HCT116 (cell line): ENCODE results near the gene NEURL1. TPM values are rescaled to one million over a fixed set of nuclear protein-coding genes. Genes with fewer than 3 reads are reported as not detected.

Experiments used
- ATAC-seq: fragments of 200-7000 bp; cut with Tn5 transposase; 2 replicates; pipeline ENCODE4 v1.9.1; 2020; ENCODE audit warnings: mild to moderate bottlenecking, moderate library complexity
- BruUV-seq: library from RNA; stranded (reverse); fragments of 400-500 nt; replicated peaks from 2 replicates; lab custom pipeline; 2021; lab: Mats Ljungman, UMichigan
- CTCF ChIA-PET: fragments of 300-600 bp; sonication (Branson Sonifier 250); formaldehyde crosslinking; loops from one replicate; lab custom pipeline; 2021; ENCODE audit warnings: antibody characterized with exemption; lab: Charles Lee
- POLR2A ChIA-PET: fragments of 300-600, 350-600 bp; sonication (Branson Sonifier 250); formaldehyde crosslinking; loops from one replicate; lab custom pipeline; 2021; ENCODE audit warnings: antibody characterized with exemption; lab: Charles Lee
- RAD21 ChIA-PET, 2 experiments: fragments of 300-600 bp; sonication (Branson Sonifier 250); formaldehyde crosslinking; loops; one replicate each; lab custom pipeline; 2023; ENCODE audit warnings: low total read pairs in 2 of 2; ENCODE audit not compliant: uncharacterized antibody in 2 of 2, unreplicated experiment in 2 of 2, low non-redundant PET in 1 of 2; lab: Charles Lee
- DNase-seq: peaks from one replicate; pipeline ENCODE4 v3.0.0-alpha.2; 2010; ENCODE audit warnings: low read depth, low spot score
- H2AFZ ChIP-seq: fragments of 200-600 bp; shearing (Covaris generic), sonication (generic); 2 replicates; pipeline ENCODE4 v1.6.1; 2017; ENCODE audit warnings: low read depth, mixed run types, mixed read lengths, antibody characterized with exemption, low read length; ENCODE audit not compliant: poor library complexity, severe bottlenecking
- H3K27ac ChIP-seq: 2 replicates; pipeline ENCODE4 v1.5.1; 2012; ENCODE audit warnings: low read depth, low read length
- H3K27me3 ChIP-seq: fragments of 200-600 bp; sonication (generic); 2 replicates; pipeline ENCODE4 v1.6.1; 2016; ENCODE audit warnings: mixed run types, low read length, mixed read lengths; ENCODE audit not compliant: insufficient read depth
- H3K36me3 ChIP-seq, 2 experiments: fragments of 200-500 bp in 1 of 2; fragments of 200-600 bp in 1 of 2; sonication (Bioruptor generic) in 1 of 2; sonication (generic) in 1 of 2; 2 replicates each; pipeline versions ENCODE4 v1.5.1 to v1.6.1; 2014 to 2016; ENCODE audit warnings: low read length in 2 of 2, inconsistent platforms in 1 of 2, mixed read lengths in 1 of 2, mixed run types in 1 of 2; ENCODE audit not compliant: insufficient read depth in 2 of 2, control insufficient read depth in 1 of 2
- H3K4me1 ChIP-seq, 2 experiments: fragments of 200-600 bp in 1 of 2; sonication (generic) in 1 of 2; 2 replicates each; pipeline versions ENCODE4 v1.5.1 to v1.6.1; 2012 to 2017; ENCODE audit warnings: low read length in 2 of 2, inconsistent platforms in 1 of 2, mild to moderate bottlenecking in 1 of 2, mixed read lengths in 1 of 2, mixed run types in 1 of 2, moderate library complexity in 1 of 2; ENCODE audit not compliant: insufficient read depth in 2 of 2, control insufficient read depth in 1 of 2
- H3K4me2 ChIP-seq: fragments of 200-600 bp; sonication (generic); 2 replicates; pipeline ENCODE4 v1.6.1; 2017; ENCODE audit warnings: mixed run types, low read length, mixed read lengths
- H3K4me3 ChIP-seq, 2 experiments: fragments of 200-600 bp in 1 of 2; sonication (generic) in 1 of 2; replicated peaks in 1 of 2; 2 replicates each; pipeline ENCODE4 v1.5.1; 2011 to 2016; ENCODE audit warnings: low read length in 2 of 2, control low read depth in 1 of 2, low read depth in 1 of 2, mild to moderate bottlenecking in 1 of 2, mixed read lengths in 1 of 2, mixed run types in 1 of 2
- H3K79me2 ChIP-seq: fragments of 200-600 bp; sonication (generic); 2 replicates; pipeline ENCODE4 v1.6.1; 2017; ENCODE audit warnings: mild to moderate bottlenecking, mixed run types, low read length, moderate library complexity, mixed read lengths; ENCODE audit not compliant: insufficient read depth
- H3K9ac ChIP-seq: fragments of 200-600 bp; sonication (generic); 2 replicates; pipeline ENCODE4 v1.6.1; 2016; ENCODE audit warnings: low read length, mixed read lengths
- H3K9me2 ChIP-seq: fragments of 200-600 bp; sonication (generic), shearing (Covaris generic); 2 replicates; pipeline ENCODE4 v1.6.1; 2017; ENCODE audit warnings: mixed run types, mild to moderate bottlenecking, moderate library complexity; ENCODE audit not compliant: insufficient read depth
- H3K9me3 ChIP-seq, 2 experiments: fragments of 200-500 bp in 1 of 2; fragments of 200-600 bp in 1 of 2; sonication (Bioruptor generic) in 1 of 2; sonication (generic) in 1 of 2; 2 replicates each; pipeline ENCODE4 v1.6.1; 2014 to 2017; ENCODE audit warnings: low read length in 2 of 2, mixed read lengths in 2 of 2, inconsistent platforms in 1 of 2, low read depth in 1 of 2, mild to moderate bottlenecking in 1 of 2, mixed run types in 1 of 2, moderate library complexity in 1 of 2; ENCODE audit not compliant: control insufficient read depth in 1 of 2, insufficient read depth in 1 of 2
- H4K20me1 ChIP-seq: fragments of 200-600 bp; sonication (generic), shearing (Covaris generic); 2 replicates; pipeline ENCODE4 v1.6.1; 2017; ENCODE audit warnings: mixed run types, mild to moderate bottlenecking, moderate library complexity; ENCODE audit not compliant: insufficient read depth
- CBX3 ChIP-seq: IDR thresholded peaks from 2 replicates; pipeline ENCODE4 v1.6.1; 2012; ENCODE audit warnings: low read depth
- CEBPB ChIP-seq: IDR thresholded peaks from 2 replicates; pipeline ENCODE4 v1.6.1; 2012; ENCODE audit warnings: low read depth
- EZH2 ChIP-seq: fragments of 200-600 bp; sonication (generic); IDR thresholded peaks from 2 replicates; pipeline ENCODE4 v1.6.1; 2017; ENCODE audit warnings: antibody characterized with exemption, mixed run types
- POLR2A ChIP-seq: IDR thresholded peaks from 2 replicates; pipeline ENCODE4 v1.7.0; 2011; ENCODE audit warnings: borderline replicate concordance; ENCODE audit not compliant: insufficient read depth, insufficient read length; ENCODE audit errors: extremely low read depth
- RAD21 ChIP-seq: IDR thresholded peaks from 2 replicates; pipeline ENCODE4 v1.6.1; 2012; ENCODE audit warnings: low read depth, mild to moderate bottlenecking
- SIN3A ChIP-seq: IDR thresholded peaks from 2 replicates; pipeline ENCODE4 v1.6.1; 2012; ENCODE audit warnings: low read depth
- SP1 ChIP-seq: IDR thresholded peaks from 2 replicates; pipeline ENCODE4 v1.6.1; 2012; ENCODE audit warnings: low read depth
- TCF7L2 ChIP-seq: IDR thresholded peaks from 2 replicates; pipeline ENCODE4 v1.7.0; 2011; ENCODE audit warnings: borderline replicate concordance, inconsistent platforms; ENCODE audit not compliant: insufficient read depth, insufficient read length; ENCODE audit errors: extremely low read depth
- ZFX ChIP-seq: fragments of 450-650 bp; IDR thresholded peaks from 2 replicates; pipeline ENCODE4 v1.6.1; 2017
- ZNF274 ChIP-seq: fragments of 200-500 bp; sonication (Bioruptor generic); IDR thresholded peaks from 2 replicates; pipeline ENCODE4 v1.6.1; 2014; ENCODE audit warnings: mild to moderate bottlenecking, low read depth, low read length, inconsistent platforms
- intact Hi-C: fragments of 100-400 bp; cut with micrococcal nuclease; formaldehyde crosslinking; loops from 2 replicates; pipeline ENCODE4 v1.10.0; 2022
- total RNA-seq: library from RNA; stranded (reverse); gene quantifications from one replicate; pipeline ENCODE4 v1.2.1, GENCODE V29; 2021; ENCODE audit not compliant: unreplicated experiment
- TF ChIP-seq, protein P1 (sequence below), 3 experiments: fragments of 200-600 bp in 1 of 3; sonication (generic) in 1 of 3; IDR thresholded peaks in 2 of 3; conservative IDR thresholded peaks in 1 of 3; 2 replicates each; pipeline ENCODE4 v1.5.1; 2012 to 2017; ENCODE audit warnings: low read depth in 2 of 3, low read length in 2 of 3, antibody characterized with exemption in 1 of 3, borderline replicate concordance in 1 of 3, control low read depth in 1 of 3, mild to moderate bottlenecking in 1 of 3, mixed read lengths in 1 of 3, mixed run types in 1 of 3, moderate library complexity in 1 of 3; ENCODE audit not compliant: insufficient read depth in 1 of 3
- TF ChIP-seq, protein P2 (sequence below): IDR thresholded peaks from 2 replicates; pipeline ENCODE4 v1.6.1; 2012; ENCODE audit warnings: low read depth
- TF ChIP-seq, protein P3 (sequence below): IDR thresholded peaks from 2 replicates; pipeline ENCODE4 v1.6.1; 2012

The NEURL1 gene
- total RNA-seq, 1 experiment from 2014 or later = 1.4 TPM

DNA sequence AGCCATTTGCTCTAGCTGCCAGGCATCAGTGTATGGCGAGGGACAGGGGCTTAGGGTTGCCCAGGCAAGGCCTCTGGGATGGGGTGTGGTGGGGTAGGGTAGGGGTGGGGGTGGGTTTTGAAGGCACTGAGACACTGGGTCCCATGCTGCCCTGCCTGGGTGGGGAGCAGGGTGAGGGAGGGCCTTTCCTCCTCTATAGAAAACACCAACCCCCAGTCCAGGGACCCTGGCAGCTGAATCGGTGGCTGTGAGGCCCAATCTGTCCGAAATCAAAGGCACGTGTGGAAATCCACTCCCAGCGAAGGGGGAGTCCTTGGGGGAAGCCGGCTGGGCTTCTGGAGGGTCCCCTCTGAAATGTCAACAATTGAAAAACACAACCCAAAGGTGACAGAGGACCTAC is 106.4 kb downstream of the NEURL1 start:
- no peak overlapping the region for H3K9ac ChIP-seq
- BruUV-seq = no TSS peak
- H3K36me3 ChIP-seq = no peaks in the 10 kb centered on the region
- ChIA-PET POLR2A (no interaction called here), CTCF (interaction anchor here (0.9 to 3.6 kb wide), 3 partner anchors 87 to 113 kb away, joined by 3 to 41 read pairs (median 9); no protein-coding TSS in a partner anchor), RAD21 (no interaction called here)
- H3K27me3 ChIP-seq = no peaks in the 10 kb centered on the region
- intact Hi-C loops = loop anchor here (1.0 to 2.0 kb wide), 3 partner anchors 86 to 285 kb away; no protein-coding TSS in a partner anchor
- no peak overlapping the region for H2AFZ ChIP-seq
- TF ChIP-seq, protein P1, sequence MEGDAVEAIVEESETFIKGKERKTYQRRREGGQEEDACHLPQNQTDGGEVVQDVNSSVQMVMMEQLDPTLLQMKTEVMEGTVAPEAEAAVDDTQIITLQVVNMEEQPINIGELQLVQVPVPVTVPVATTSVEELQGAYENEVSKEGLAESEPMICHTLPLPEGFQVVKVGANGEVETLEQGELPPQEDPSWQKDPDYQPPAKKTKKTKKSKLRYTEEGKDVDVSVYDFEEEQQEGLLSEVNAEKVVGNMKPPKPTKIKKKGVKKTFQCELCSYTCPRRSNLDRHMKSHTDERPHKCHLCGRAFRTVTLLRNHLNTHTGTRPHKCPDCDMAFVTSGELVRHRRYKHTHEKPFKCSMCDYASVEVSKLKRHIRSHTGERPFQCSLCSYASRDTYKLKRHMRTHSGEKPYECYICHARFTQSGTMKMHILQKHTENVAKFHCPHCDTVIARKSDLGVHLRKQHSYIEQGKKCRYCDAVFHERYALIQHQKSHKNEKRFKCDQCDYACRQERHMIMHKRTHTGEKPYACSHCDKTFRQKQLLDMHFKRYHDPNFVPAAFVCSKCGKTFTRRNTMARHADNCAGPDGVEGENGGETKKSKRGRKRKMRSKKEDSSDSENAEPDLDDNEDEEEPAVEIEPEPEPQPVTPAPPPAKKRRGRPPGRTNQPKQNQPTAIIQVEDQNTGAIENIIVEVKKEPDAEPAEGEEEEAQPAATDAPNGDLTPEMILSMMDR (IDR thresholded peaks at IDR 0.05 in 2 of 3, conservative IDR thresholded peaks at IDR 0.05 in 1 of 3; ENCODE audit: borderline replicate concordance in 1 of 3, insufficient read depth in 1 of 3, low read depth in 2 of 3, low read length in 2 of 3) = no peak
- TF ChIP-seq SIN3A = no peak
- TF ChIP-seq TCF7L2 = no peak
- no peak for TF ChIP-seq SP1
- no peak for TF ChIP-seq EZH2
- no peak for TF ChIP-seq ZFX
- TF ChIP-seq RAD21 = no peak
- TF ChIP-seq POLR2A = no peak
- no peak for TF ChIP-seq ZNF274
- TF ChIP-seq CBX3 = no peak
- TF ChIP-seq, protein P2, sequence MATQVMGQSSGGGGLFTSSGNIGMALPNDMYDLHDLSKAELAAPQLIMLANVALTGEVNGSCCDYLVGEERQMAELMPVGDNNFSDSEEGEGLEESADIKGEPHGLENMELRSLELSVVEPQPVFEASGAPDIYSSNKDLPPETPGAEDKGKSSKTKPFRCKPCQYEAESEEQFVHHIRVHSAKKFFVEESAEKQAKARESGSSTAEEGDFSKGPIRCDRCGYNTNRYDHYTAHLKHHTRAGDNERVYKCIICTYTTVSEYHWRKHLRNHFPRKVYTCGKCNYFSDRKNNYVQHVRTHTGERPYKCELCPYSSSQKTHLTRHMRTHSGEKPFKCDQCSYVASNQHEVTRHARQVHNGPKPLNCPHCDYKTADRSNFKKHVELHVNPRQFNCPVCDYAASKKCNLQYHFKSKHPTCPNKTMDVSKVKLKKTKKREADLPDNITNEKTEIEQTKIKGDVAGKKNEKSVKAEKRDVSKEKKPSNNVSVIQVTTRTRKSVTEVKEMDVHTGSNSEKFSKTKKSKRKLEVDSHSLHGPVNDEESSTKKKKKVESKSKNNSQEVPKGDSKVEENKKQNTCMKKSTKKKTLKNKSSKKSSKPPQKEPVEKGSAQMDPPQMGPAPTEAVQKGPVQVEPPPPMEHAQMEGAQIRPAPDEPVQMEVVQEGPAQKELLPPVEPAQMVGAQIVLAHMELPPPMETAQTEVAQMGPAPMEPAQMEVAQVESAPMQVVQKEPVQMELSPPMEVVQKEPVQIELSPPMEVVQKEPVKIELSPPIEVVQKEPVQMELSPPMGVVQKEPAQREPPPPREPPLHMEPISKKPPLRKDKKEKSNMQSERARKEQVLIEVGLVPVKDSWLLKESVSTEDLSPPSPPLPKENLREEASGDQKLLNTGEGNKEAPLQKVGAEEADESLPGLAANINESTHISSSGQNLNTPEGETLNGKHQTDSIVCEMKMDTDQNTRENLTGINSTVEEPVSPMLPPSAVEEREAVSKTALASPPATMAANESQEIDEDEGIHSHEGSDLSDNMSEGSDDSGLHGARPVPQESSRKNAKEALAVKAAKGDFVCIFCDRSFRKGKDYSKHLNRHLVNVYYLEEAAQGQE = no peak
- TF ChIP-seq CEBPB = no peak
- TF ChIP-seq, protein P3, sequence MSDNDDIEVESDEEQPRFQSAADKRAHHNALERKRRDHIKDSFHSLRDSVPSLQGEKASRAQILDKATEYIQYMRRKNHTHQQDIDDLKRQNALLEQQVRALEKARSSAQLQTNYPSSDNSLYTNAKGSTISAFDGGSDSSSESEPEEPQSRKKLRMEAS = no peak
- no peaks in the 10 kb centered on the region for H3K9me3 ChIP-seq
- ATAC-seq (no peak), DNase-seq (no peak)
- H4K20me1 ChIP-seq = no peaks in the 10 kb centered on the region
- no peak overlapping the region for H3K27ac ChIP-seq
- H3K79me2 ChIP-seq = no peaks in the 10 kb centered on the region
- no peak overlapping the region for H3K4me3 ChIP-seq
- peaks cover 0 to 5% of the 10 kb centered on the region in 2 experiments; a peak in 2 of 4 replicates for H3K4me1 ChIP-seq
- H3K4me2 ChIP-seq = no peak overlapping the region
- H3K9me2 ChIP-seq = no peaks in the 10 kb centered on the region
